ENCODE measurements around the gene MBOAT2. TPM values are rescaled to one million over a fixed set of nuclear protein-coding genes. Genes with fewer than 3 reads are reported as not detected.
A peak's percentile ranks its signal among the peaks of the same experiment; 100 is the strongest.
"Not testable (repeated sequence)": the region's sequence is repeated elsewhere in the genome, so short reads cannot be mapped to it uniquely, and the experiment has no call there.

The MBOAT2 gene
- total RNA-seq, 1 donor from 2014 or later: 4.9 TPM

DNA sequence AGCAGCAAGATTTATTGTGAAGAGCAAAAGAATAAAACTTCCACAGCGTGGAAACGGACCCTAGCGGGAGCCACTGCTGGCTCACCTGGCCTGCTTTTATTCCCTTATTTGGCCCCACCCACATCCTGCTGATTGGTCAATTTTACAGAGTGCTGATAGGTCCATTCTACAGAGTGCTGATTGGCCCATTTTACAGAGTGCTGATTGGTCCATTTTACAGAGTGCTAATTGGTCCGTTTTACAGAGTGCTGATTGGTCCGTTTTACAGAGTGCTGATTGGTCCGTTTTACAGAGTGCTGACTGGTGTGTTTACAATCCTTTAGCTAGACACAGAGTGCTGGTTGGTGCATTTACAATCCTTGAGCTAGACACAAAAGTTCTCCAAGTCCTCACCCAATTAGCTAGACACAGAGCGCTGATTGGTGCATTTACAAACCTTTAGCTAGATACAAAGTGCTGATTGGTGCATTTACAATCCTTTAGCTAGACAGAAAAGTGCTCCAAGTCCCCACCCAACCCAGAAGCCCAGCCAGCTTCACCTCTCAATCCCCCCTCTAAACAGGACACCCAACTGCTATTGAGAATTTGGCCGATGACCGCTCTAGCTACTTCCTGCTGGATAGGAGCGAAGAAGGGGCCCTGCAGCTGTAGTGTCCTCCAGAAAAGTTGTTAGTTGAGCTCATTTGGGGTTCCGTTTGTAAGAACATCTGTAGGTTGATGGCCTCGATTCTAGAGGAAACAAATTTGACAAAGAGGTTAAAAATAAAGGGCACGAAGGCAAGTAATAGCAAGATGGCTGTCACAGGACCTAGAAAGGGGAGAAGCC, 108.2 kb downstream of the MBOAT2 start:
- not testable (repeated sequence) for DNase-seq (ENCODE audit: low read depth, low spot score)

DNA sequence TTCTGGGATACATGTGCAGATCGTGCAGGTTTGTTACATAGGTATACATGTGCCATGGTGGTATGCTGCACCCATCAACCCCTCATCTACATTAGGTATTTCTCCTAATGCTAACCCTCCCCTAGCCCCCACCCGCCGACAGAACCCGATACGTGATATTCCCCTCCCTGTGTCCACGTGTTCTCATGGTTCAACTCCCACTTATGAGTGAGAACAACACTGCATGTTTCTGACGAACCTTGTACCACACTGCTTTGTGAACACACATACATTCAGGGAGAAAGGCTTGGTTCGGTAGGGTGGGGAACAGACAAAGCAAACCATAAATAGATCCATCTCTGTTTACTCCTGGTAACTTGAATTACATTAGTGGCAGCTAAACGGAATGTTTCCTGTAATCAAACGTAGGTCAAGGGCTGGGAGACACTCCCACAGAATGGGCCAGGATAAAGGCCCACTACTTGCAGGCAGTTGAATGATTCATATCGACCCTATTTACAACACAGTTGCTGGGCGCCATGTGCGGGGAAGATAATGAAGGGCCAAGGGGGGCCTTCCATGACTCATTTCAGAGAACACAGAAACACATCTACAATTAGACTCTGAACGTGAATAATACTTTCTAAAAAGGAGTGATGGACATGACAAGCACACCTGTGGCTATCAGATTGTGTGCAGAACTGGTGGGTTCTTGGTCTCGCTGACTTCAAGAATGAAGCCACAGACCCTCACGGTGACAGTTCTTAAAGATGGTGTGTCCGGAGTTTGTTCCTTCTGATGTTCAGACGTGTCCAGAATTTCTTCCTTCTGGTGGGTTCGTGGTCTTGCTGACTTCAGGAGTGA, 109.3 kb downstream of the MBOAT2 start:
- no peak for DNase-seq (ENCODE audit: low read depth, low spot score)

DNA sequence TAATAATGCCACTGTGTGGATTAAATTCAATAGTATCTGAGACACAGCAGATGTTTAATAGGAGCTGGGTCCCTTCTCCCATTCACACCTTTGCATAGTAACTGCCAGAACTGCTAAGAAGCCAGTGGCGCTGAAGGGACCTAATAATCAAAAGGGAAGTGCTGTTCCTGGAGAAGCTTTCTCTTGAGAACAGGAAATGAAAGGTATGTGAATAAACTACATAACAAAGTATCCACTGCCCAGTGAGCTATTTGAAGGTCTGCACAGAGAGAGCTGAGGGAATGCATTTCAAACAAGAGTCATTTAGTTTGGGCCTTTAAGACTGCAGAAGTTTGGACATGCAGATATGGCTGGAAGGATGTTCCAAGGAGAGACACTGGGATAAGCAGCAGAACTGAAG, 110.0 kb downstream of the MBOAT2 start:
- no peak for DNase-seq (ENCODE audit: low read depth, low spot score)

DNA sequence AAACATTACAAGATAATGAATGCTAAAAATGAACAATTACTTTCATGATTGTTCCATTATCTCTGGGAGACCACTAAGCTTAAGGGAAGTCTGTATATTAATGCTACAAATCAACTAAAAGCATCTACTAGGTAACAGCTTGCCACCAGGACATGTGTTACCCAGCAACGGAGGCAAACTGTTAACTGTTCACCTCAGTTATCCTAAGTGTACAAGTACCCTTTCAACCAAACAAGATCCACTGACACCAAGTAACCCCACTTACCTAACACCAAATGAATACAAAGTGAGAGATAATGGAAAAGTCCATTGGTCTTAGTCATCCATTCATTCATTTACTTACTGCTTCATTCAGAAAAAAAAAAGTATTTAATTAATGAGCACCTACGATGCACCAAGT, 111.4 kb downstream of the MBOAT2 start:
- no peak for DNase-seq (ENCODE audit: low read depth, low spot score)

DNA sequence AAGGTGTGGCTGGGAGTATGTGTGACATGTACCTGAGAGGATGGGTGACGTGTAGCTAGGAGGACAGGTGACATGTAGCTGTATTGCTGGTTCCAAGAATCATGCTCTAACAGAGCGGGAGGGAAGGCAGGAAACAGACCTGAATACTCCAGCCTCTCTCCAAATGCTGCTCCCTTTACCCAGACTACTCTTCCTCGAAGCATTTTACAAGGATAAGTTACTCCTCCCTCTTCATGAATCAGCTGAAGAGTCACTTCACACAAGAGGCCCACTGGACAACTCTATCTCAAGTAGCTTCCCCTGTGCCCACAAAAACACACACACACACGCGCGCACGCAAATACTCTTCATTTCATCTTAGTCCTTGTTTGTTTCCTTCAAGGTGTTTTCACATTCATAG, 113.5 kb downstream of the MBOAT2 start:
- DNase-seq (ENCODE audit: low read depth, low spot score): no peak

DNA sequence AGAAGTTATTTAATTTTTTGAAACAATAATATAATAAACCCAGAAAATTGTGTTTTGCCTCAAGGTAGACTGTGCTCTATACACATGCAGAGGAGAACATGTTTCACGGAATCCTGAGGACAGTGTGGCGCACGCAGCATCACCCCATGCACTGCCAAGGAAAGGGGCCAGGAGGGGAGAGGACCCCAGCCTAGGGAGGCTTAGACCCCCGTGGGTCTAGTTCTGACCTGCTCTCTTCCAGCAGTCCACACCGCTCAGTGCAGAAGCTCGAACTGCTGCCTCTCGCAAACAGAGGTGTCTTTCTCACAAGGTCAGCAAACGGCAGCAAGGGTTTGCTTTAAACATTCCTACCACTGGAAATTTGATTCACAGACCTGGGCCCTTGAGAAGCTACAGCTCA, 114.5 kb downstream of the MBOAT2 start:
- DNase-seq (ENCODE audit: low read depth, low spot score): no peak

DNA sequence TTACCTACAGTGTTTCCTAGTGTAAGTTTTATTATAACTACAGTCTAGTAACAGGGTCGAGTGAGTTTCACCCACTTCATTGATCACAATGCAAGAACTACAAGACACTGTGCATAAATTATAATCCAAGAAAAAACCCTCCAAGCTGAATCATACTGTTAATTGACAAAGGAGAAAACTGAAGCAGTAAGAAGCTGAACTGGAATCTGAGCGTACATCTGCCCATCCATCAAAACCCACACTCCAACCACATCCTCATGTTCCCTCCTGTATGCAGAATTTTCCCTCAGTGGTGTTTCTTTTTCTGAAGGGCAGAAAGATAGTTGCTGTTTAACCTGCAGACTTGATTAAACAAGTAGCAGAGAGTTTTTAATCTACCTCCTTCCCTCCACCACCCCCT, 116.6 kb downstream of the MBOAT2 start:
- DNase-seq (ENCODE audit: low read depth, low spot score): no peak

DNA sequence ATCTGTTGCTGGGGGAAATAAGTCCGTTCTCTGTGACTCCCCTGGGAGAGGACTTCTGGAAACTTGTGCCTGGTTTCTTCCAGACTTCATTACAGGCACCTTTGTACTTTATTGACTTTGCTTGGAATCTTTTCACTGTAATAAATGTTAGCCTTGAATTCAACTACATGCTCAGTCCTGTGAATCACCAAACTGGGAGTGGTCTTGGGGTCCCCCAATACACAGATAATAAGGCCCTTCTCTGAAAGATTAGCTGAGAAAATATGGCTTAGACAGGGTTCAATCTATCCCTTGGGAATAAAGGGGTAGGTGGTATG, 117.3 kb downstream of the MBOAT2 start:
- DNase-seq (ENCODE audit: low read depth, low spot score): no peak

DNA sequence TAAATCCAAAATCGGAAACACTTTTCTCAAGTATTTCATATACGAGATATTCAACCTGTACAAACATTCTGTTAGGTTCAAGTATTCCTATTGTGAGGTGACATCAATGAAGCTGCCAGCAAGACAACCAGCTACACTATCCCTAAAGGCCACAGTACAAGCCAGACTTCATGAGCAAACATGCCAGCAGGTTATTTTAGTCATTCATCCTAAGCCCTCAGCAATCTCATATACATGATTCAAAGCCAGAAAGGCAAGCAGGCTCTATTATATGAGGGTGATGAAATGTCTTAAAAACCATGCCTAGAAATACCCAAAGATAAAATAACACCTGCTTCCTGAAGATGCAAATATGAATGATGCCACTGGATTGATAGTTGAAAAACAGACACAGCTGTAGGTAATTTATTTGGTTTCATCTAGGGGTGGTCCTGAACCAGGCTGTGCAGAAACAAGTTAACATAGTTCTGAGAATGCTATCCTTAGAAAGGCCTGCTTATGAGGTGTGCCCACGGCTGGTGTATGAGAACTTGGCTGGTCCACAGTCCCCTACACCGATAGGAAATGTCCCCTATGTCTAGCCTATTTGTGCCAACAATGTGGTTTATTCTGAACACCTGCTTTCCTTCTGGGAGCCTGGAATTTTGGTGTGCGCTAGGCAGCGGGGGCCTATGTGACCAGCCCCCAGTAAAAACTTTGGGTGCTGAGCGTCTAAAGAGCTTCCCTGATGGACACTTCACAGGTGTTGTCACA, 117.9 kb downstream of the MBOAT2 start:
- DNase-seq (ENCODE audit: low read depth, low spot score): no peak

DNA sequence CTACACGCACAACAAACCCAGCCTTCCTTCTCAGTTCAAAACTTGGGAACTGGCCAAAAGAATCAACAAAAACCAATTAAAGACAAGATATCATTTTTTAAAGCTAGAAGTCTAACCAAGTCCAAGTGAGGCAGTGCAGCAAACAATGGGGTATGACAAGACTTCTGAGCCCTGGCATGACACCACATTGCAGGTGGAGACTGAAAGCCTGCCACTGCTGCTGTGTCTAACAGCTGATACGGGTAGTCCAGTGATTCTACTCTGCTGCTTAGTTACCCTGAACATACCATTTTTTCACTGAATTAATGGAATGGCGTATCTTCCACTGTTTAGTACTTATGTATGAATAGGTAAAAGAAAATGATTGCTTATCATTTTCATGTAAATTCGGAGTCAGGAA, 118.7 kb downstream of the MBOAT2 start:
- DNase-seq (ENCODE audit: low read depth, low spot score): no peak

DNA sequence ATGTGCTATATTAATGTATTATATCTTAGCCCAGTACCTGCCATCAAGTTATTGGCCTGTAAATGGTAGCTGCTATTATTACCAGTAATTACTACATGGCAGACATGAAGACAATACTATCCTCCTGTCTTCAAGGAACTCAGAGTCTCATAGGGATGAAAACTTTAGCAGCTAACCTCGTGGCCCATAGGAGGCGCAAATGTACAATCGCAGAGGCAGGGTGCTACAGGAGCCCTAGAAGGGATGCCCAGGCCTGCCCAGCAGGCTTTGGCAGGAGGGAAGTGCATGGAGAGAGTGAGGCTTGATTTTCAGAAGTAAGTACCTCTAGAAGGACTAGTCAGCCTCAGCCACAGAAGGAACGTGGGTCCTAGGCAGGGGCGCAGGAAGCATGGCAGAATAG, 121.4 kb downstream of the MBOAT2 start:
- no peak for DNase-seq (ENCODE audit: low read depth, low spot score)

DNA sequence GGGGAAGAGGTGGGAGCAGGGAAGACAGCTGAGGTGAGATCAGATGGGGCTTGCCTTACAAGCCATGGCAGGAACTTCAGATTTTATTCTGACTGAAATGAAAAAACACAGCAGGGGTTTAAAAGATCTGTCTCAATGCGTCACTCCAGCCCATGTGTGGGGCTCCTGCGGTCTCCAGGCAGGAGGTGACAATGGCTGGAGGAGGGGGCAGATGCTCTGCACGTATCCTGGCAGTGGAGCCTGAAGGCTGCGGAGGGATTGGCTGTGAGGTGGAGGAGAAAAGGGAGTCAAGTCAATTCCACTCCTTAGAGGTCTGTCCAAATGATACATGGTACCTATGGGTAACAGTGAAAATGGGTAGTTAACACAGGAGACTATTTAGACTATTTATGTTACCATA, 125.6 kb downstream of the MBOAT2 start:
- no peak for DNase-seq (ENCODE audit: low read depth, low spot score)

DNA sequence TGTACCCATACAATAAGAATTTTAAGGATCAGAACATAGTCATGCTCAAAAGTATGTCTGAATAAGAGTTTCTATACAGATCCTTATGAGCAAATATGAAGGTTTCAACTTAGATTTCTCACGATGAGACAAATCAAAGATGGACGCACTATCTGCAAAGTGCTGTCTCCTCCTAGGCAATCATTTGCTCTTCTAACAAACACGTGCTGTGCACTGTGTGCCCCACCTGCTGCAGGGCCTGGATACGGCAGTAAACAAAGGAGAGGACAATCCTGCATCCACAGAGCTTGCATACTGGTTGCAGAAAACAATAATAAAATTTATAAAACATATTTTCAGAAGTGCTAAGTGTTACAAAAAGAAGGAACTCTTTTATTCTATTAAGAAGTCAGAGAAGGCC, 126.2 kb downstream of the MBOAT2 start:
- no peak for DNase-seq (ENCODE audit: low read depth, low spot score)

DNA sequence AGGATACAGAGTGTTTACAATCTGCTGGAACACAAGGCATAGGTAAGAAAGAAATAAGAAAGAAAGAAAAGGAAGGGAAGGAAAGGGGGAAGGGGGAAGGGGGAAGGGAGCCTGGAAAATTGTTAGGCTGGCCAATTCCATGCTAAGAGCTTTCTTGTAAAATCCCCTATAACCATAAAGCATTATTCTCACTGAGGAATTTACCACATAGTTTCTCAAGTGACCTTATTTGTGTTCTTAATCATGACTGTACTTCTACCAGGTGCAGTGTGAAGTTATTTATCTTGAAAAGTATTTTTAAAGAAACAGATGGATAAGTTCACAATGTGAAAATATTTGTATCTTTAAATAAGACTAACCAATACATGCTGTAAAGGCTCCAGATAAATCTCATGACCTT, 126.9 kb downstream of the MBOAT2 start:
- DNase-seq (ENCODE audit: low read depth, low spot score): no peak

DNA sequence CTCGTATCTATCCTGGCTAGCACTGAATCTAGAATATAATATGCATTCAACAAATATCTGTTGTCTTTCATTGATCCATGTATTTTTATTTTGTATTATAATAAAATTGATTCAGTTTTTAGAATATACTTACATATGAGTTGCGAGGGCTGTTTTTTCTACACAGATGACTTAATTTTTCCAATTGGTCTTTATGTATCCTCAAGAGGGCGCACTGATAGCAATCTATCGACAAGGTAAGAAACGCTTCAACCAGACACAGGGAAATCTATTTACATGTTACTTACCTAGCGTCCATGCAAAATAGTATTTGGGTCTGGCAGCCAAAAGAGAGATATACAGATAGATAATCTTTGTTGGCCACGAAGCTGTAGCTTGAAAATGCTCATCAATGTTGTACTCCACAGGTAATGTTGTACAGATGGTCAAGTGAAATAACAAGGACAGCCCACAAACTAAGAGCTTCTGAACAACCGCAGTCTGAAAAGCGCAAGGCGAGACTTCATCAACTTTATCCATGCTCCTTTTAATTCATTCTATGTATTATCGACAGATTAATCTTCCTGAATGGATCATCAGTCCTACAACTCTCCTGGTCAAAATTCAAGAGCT, 130.6 kb downstream of the MBOAT2 start:
- peak; percentile 27 for DNase-seq (ENCODE audit: low read depth, low spot score)

DNA sequence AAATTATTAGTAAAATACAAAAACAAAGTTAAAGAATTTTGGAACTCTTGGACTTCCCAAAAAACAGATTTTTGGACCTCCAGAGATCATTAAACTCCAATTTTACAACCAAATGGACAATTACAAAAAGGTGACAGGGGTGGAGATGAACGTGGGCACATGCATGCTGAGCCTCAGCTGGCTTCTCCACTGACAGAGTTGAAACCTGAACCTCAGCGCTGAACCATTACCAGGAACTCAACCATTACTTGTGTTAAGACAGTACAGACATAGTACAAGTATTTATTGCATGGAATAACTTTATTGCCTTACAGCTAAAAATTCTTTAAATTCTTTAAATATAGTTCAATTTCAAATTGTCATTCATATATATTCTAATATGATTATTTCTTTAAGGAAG, 133.0 kb downstream of the MBOAT2 start:
- DNase-seq (ENCODE audit: low read depth, low spot score): no peak

DNA sequence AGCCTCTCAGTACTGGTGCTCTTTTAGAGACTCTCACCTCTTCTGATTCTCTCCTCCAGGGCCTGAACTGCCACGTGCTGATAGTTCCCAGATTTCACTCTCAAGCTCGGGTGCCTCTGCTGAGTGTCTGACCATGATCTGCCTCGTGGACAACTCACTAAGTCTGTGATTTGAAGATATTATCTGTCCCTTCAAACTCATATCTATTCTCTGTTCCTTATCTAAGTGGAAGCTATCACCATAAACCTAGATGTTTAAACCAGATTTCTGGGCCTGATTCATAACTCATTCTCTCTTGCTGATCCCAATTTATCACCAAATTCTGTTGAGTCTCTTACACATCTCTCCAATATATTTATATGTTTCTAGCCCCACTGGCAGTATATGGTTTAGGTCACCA, 136.1 kb downstream of the MBOAT2 start:
- DNase-seq (ENCODE audit: low read depth, low spot score): no peak

DNA sequence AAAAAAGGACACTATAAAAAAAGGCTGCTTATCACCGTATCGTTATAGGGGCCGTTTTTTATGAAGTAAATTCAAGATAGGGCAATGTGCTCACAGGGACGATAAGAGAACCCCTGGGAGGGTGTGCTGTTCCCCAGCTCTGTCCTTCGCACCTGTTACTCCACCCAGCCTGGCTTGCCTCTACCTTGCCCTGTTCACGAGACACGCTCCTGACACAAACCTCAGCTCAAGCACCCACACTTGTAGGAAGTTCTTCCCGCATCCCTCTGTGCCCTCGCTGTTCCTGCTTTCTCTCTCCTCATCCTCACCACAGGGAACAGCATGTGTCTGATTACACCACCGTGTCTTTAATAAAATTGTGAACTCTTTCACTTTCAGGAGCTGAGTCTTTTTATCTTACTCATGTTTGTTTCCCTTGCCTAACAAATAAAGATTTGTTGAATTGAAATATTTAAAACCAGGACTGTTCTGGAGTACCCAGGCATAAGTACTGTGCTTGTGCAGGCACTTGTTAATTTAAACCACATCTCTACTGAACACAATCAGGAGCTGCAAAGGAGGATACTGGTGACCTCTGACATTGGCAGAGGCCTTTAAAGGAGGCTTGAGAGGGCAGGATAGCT, 140.0 kb downstream of the MBOAT2 start:
- no peak for DNase-seq (ENCODE audit: low read depth, low spot score)

DNA sequence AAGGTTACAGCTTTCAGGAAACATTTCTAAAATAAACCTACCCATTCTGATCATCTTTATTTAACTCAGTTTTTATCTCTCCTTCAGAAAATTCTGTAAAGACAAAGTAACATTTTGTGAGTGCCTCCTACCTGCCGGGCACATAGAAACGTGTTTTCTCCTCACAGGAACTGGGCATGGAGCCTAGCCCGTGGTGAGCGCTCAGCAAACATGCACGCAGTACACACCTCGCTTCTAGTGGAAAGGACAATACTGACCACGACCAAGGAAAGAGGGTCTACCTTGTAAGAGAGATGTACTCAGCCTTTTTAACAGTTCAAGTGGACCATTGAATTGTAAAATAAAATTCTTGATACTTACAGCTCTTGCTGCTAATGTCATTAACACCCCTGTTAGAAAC, 141.3 kb downstream of the MBOAT2 start:
- DNase-seq (ENCODE audit: low read depth, low spot score): no peak

DNA sequence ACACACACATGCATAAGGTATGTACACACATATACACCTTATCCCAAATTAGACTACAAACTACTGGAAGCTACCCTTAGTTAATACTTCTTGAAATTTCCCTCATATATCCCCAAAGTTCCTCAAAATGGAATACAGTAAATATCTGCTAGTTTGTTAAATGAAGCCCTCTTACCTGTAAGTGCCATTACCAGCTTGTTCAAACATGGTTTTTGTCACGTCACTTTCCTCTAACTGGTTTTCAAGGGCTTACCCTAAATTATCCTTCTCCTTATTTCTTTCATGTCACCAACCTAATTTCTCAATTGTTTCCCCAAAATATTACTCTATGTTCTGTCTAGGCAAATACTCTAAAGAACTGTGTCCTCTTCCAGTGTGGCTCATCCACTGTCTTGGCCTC, 141.7 kb downstream of the MBOAT2 start:
- DNase-seq (ENCODE audit: low read depth, low spot score): no peak

DNA sequence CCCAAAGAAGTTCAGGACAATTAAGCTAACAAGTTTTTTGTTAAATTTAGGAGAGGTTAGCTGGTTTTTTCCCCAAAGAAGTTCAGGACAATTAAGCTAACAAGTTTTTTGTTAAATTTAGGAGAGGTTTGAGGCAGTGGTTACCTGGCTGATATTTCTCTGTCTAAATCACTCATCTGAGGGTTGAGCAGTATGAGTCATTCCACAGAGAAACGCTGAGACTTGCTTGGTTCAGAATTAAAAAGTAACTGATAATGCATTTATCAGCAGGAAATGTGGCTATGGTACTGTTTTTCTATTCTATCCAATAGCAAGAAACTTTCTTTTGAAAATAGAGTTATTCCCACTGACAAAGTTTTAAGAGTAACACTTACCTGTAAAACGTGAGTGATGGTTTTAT, 143.2 kb downstream of the MBOAT2 start:
- no peak for DNase-seq (ENCODE audit: low read depth, low spot score)
